ENCODE data around the gene OTX2. TPM values are rescaled to one million over a fixed set of nuclear protein-coding genes. Genes with fewer than 3 reads are reported as not detected.

OTX2 gene
- total and polyA plus RNA-seq, 2 experiments from 2014 or later: 16.5 to 23.9 TPM

GRCh38 chr14:56814969-56815700 lies 4.9 kb upstream of the OTX2 start:
- Histone ChIP-seq H2AFZ (no peak overlapping the region), H3K36me3 (ENCODE audit: insufficient read depth) (no peaks in the 10 kb centered on the region), H3F3A (replicated peaks; ENCODE audit: low read depth) (peaks cover 15% of the 10 kb centered on the region; the same call in 1 of the 2 replicates), H3K79me2 (replicated peaks; ENCODE audit: insufficient read depth) (no peaks in the 10 kb centered on the region), H3K4me2 (peak overlapping the region; percentile 82), H4K20me1 (replicated peaks; ENCODE audit: insufficient read depth) (no peaks in the 10 kb centered on the region), H3K27me3 (ENCODE audit: insufficient read depth) (peaks cover 100% of the 10 kb centered on the region), H3K27ac (ENCODE audit: low read depth) (no peak overlapping the region), H3K4me3 (no peak overlapping the region), H3K9me2 (ENCODE audit: insufficient read depth) (no peaks in the 10 kb centered on the region), H3K4me1 (ENCODE audit: insufficient read depth) (peaks cover 66% of the 10 kb centered on the region)
- TF ChIP-seq POLR2AphosphoS5 (IDR thresholded peaks at IDR 0.05; ENCODE audit: low read depth) (no peak), EZH2 (IDR thresholded peaks at IDR 0.05; ENCODE audit: low read depth, unreplicated experiment) (peak; percentile 64)
- peaks cover 92% of the 10 kb centered on the region for H3K27me3 Mint-ChIP-seq (ENCODE audit: insufficient read depth, low read depth, poor library complexity)
- H3K4me3 Mint-ChIP-seq: peak overlapping the region; percentile 48; the same call in 1 of the 3 replicates
- peaks cover 56% of the 10 kb centered on the region for H3K4me1 Mint-ChIP-seq
- ATAC-seq: no peak
- H3K36me3 Mint-ChIP-seq (ENCODE audit: low read depth): no peaks in the 10 kb centered on the region
- no peaks in the 10 kb centered on the region for H3K9me3 Mint-ChIP-seq
- no peak overlapping the region for H3K27ac Mint-ChIP-seq
- DNase-seq (ENCODE audit: low spot score): no peak

GRCh38 chr14:56814519-56814959 lies 4.3 kb upstream of the OTX2 start:
- Histone ChIP-seq H3K9me2 (ENCODE audit: insufficient read depth) (no peaks in the 10 kb centered on the region), H3K4me2 (peak overlapping the region; percentile 89), H3K27ac (ENCODE audit: low read depth) (no peak overlapping the region), H3F3A (replicated peaks; ENCODE audit: low read depth) (peaks cover 20% of the 10 kb centered on the region; the same call in 1 of the 2 replicates), H3K4me3 (peak overlapping the region; percentile 24), H3K79me2 (replicated peaks; ENCODE audit: insufficient read depth) (no peaks in the 10 kb centered on the region), H3K27me3 (ENCODE audit: insufficient read depth) (peaks cover 100% of the 10 kb centered on the region), H4K20me1 (replicated peaks; ENCODE audit: insufficient read depth) (no peaks in the 10 kb centered on the region), H3K36me3 (ENCODE audit: insufficient read depth) (no peaks in the 10 kb centered on the region), H3K4me1 (ENCODE audit: insufficient read depth) (peaks cover 72% of the 10 kb centered on the region), H2AFZ (no peak overlapping the region)
- Mint-ChIP-seq H3K27me3 (ENCODE audit: insufficient read depth, low read depth, poor library complexity) (peaks cover 97% of the 10 kb centered on the region), H3K4me1 (peaks cover 62% of the 10 kb centered on the region), H3K36me3 (ENCODE audit: low read depth) (no peaks in the 10 kb centered on the region), H3K27ac (no peak overlapping the region), H3K4me3 (peak overlapping the region; percentile 48), H3K9me3 (no peaks in the 10 kb centered on the region)
- DNase-seq (ENCODE audit: low spot score) (peak; percentile 45), ATAC-seq (no peak)
- TF ChIP-seq EZH2phosphoT487 (IDR thresholded peaks at IDR 0.05; ENCODE audit: unreplicated experiment): no peak
- peak; percentile 32 for TF ChIP-seq EZH2 (IDR thresholded peaks at IDR 0.05; ENCODE audit: low read depth, unreplicated experiment)

DNA sequence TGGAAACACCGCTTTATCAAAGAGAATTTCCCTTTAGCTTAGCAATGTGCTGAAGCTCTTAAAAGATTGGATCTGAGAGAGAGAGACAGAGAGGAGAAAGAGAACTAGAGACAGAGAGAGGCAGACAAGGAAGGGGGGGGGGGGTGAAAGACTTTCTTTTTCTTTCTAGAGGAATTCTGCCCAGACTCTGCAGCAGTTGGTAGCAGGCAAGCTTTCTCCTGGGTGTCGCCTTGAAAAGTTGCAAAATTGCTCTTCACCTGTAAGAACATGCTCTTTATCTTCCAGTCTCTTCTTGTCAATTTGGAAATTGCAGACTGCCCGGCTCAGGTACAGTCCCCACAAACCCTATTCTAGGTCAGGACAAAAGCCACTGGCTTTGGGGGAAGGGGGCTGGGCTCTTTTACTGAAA lies 2.9 kb upstream of the OTX2 start:
- Histone ChIP-seq H2AFZ (no peak overlapping the region), H3K4me1 (ENCODE audit: insufficient read depth) (peaks cover 71% of the 10 kb centered on the region), H3K4me2 (peak overlapping the region; percentile 89), H3K27ac (ENCODE audit: low read depth) (no peak overlapping the region), H3K79me2 (replicated peaks; ENCODE audit: insufficient read depth) (no peaks in the 10 kb centered on the region), H3K4me3 (peak overlapping the region; percentile 61), H4K20me1 (replicated peaks; ENCODE audit: insufficient read depth) (no peaks in the 10 kb centered on the region), H3F3A (replicated peaks; ENCODE audit: low read depth) (peaks cover 17% of the 10 kb centered on the region; the same call in 1 of the 2 replicates), H3K27me3 (ENCODE audit: insufficient read depth) (peaks cover 100% of the 10 kb centered on the region), H3K9me2 (ENCODE audit: insufficient read depth) (no peaks in the 10 kb centered on the region), H3K36me3 (ENCODE audit: insufficient read depth) (no peaks in the 10 kb centered on the region)
- ATAC-seq (no peak), DNase-seq (ENCODE audit: low spot score) (peak; percentile 52)
- H3K27me3 Mint-ChIP-seq (ENCODE audit: insufficient read depth, low read depth, poor library complexity): peaks cover 99% of the 10 kb centered on the region
- H3K4me1 Mint-ChIP-seq: peaks cover 67% of the 10 kb centered on the region
- H3K9me3 Mint-ChIP-seq: no peaks in the 10 kb centered on the region; the same call in 2 of the 3 replicates
- H3K4me3 Mint-ChIP-seq: peak overlapping the region; percentile 61
- H3K36me3 Mint-ChIP-seq (ENCODE audit: low read depth): no peaks in the 10 kb centered on the region
- no peak overlapping the region for H3K27ac Mint-ChIP-seq
- no peak for TF ChIP-seq ZNF331 (CRISPR knock-in tag; IDR thresholded peaks at IDR 0.05; ENCODE audit: low read depth)
- TF ChIP-seq CREB1 (CRISPR knock-in tag; IDR thresholded peaks at IDR 0.05; ENCODE audit: low read depth): no peak
- TF ChIP-seq STAT1 (IDR thresholded peaks at IDR 0.05; ENCODE audit: unreplicated experiment): no peak
- TF ChIP-seq, protein P1, sequence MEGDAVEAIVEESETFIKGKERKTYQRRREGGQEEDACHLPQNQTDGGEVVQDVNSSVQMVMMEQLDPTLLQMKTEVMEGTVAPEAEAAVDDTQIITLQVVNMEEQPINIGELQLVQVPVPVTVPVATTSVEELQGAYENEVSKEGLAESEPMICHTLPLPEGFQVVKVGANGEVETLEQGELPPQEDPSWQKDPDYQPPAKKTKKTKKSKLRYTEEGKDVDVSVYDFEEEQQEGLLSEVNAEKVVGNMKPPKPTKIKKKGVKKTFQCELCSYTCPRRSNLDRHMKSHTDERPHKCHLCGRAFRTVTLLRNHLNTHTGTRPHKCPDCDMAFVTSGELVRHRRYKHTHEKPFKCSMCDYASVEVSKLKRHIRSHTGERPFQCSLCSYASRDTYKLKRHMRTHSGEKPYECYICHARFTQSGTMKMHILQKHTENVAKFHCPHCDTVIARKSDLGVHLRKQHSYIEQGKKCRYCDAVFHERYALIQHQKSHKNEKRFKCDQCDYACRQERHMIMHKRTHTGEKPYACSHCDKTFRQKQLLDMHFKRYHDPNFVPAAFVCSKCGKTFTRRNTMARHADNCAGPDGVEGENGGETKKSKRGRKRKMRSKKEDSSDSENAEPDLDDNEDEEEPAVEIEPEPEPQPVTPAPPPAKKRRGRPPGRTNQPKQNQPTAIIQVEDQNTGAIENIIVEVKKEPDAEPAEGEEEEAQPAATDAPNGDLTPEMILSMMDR (conservative IDR thresholded peaks at IDR 0.05; ENCODE audit: low read depth in 2 of 2): no peak
- TF ChIP-seq JUNB (IDR thresholded peaks at IDR 0.05; ENCODE audit: unreplicated experiment): no peak
- no peak for TF ChIP-seq ETS1 (IDR thresholded peaks at IDR 0.05)
- TF ChIP-seq ZNF114 (CRISPR knock-in tag; IDR thresholded peaks at IDR 0.05): no peak
